ENCODE measurements around the gene IFITM1.
"Not testable (repeated sequence)": the region's sequence is repeated elsewhere in the genome, so short reads cannot be mapped to it uniquely, and the experiment has no call there.

Gene IFITM1

DNA sequence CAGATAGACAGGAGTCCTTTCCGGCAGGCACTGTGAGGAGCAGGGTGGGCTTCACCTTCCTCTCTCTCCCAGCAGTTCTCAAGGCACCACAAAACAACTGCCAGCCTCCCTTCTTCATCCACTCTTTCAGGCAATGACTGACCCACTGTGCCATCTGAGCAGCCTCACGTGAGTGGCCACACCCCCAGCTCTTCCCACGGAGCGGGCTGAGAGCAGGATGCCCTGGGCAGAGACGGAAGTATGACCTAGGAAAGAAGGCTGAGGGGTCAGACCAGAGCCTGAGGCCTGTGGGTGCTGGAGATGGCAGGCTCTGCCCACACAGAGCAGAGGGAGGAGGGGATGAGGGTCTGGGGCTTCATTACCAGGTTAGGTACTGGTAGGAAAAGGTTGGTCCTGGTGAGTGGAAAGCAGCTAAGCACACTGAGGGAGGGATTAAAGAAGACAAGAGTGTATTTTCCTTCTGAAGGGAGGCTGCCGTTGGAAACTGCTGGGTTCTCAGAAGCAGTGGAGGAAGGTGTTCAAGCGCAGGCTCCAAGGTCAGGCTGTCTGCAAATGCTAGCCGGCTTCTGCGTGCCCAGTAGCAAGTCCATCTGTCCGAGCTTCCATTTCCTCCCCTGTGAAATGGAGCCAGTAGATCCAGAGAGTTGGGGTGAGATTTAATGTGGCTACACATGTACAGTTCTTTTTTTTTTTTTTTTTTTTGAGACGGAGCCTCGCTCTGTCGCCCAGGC, 31.0 kb upstream of the IFITM1 start:
- no peak for DNase-seq (ENCODE audit: low read depth)

DNA sequence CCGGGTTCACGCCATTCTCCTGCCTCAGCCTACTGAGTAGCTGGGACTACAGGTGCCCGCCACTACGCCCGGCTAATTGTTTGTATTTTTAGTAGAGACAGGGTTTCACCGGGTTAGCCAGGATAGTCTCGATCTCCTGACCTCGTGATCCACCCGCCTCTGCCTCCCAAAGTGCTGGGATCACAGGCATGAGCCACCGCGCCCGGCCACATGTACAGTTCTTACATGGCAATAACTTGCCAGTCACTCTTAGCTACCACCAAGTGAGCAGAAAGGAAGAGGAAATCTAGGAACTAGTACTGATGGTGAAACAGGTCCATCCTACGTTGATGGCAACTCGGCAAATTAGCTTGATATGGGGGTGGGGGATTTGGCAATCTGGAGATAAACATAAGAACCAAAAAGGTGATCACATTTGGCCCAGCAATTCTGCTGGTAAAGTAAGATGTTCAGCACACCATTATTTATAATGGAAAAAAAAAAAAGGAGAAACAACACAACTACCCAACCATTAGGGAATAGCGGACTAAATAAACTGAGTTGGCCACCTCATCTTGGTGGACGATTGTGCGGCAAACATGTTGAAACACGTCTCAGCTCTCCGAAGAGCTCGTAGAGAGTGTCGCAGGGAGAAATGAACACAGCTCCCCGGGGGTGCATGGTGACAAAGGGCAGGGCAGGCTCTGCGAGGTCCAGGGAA, 30.3 kb upstream of the IFITM1 start:
- DNase-seq (ENCODE audit: low read depth) = no peak

DNA sequence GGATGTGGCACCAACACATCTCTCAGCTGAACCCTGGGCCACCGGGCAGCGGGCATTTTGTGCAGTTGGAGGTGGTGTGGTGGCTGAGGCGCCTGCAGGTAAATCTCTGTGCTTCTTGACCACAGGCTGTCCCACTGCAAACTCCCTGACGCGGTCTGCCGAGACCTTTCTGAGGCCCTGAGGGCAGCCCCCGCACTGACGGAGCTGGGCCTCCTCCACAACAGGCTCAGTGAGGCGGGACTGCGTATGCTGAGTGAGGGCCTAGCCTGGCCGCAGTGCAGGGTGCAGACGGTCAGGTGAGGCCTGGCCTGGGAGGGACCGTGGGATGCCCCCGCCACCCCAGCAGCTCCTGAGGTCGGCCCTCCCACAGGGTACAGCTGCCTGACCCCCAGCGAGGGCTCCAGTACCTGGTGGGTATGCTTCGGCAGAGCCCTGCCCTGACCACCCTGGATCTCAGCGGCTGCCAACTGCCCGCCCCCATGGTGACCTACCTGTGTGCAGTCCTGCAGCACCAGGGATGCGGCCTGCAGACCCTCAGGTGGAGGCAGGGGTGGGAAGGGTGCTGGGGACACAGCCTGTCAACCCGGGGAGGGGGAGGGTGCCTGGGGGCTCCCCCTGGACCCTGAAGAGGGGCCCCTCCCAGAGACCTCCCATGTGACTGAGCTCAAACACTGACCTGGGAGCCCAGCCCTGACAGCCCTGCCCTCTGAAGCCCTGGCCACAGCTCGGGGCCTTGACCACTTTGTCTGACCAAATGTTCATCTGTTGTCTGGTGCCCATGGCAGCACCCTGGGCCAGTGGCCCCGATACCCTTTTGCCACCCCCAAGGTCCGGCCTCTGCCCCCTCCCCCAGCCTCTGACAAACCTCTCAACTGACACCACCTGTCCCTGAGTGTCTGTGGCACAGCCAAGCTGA, 29.5 kb upstream of the IFITM1 start:
- DNase-seq (ENCODE audit: low read depth) = no peak

DNA sequence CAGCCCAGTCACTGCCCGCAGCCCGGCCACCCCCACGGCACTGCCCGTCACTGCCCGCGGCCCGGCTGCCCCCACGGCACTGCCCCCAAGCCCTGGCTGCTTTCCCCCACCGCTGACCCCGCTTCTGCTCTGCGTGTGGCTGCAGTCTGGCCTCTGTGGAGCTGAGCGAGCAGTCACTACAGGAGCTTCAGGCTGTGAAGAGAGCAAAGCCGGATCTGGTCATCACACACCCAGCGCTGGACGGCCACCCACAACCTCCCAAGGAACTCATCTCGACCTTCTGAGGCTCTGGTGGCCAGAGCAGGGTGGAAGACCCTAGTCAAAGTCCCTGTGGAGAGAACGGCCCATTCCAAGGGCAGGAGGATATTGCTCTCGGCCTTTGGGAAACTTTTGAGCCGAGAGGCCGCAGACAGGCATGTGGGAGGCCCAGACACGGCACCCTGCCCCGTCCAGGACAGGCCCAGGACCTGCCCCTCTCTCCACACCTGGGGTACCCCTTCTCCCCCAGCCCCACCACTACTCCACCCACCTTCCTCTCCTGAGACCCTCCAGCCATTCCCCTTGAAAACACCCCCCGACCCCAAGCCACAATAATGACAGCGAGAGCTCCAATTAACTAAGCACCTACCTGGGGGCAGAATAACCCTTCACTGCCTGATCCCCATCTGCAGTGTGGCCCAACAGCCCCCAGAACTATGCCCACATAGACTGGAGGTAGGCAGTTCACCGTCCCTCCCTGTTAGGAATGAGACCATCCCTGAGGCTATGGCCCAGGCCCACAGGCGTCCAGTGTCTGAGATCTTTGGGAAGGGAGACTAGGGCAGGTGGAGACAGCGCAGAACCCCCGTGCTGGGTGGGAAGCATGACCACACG, 28.6 kb upstream of the IFITM1 start:
- DNase-seq (ENCODE audit: low read depth) = no peak

DNA sequence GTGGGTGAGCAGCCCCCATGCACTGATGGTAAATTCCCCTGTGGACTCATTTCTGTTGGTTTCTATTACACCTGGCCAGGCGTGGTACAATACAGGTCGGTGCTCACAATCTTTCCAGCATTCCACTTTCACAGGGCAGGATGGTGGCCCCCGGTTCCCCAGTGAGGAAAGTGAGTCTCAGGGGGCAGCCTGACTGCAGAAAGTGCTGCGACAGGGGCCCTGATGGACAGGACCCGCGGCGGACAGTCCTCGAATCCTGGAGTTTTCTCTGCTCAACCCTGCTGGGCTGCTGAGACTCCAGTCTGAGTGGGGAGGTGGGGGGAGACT, 28.0 kb upstream of the IFITM1 start:
- no peak for DNase-seq (ENCODE audit: low read depth)

DNA sequence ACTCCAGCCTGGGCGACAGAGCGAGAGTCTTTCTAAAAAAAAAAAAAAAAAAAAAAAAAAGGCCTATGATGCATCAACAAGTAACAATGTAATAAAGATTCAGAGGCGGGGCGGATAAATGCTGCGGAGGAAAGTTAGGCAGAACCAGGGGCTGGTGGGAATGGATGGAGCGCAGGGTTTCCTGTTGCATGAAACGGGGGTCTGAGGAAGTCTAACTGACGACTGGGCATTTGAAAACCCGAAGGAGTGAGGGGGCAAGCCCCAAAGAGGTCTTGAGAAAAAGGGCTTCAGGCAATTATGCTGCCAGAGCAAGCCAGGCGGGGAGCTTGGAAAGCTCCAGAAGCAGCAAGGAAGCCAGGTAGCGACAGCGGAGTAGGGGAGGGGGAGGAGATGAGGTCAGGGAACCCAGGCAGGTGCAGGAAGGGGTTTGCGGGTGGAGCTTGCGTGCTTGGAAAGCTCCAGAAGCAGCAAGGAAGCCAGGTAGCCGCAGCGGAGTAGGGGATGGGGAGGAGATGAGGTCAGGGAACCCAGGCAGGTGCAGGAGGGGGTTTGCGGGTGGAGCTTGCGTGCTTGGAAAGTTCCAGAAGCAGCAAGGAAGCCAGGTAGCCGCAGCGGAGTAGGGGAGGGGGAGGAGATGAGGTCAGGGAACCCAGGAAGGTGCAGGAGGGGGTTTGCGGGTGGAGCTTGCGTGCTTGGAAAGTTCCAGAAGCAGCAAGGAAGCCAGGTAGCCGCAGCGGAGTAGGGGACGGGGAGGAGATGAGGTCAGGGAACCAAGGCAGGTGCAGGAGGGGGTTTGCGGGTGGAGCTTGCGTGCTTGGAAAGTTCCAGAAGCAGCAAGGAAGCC, 26.6 kb upstream of the IFITM1 start:
- DNase-seq (ENCODE audit: low read depth) = not testable (repeated sequence)

DNA sequence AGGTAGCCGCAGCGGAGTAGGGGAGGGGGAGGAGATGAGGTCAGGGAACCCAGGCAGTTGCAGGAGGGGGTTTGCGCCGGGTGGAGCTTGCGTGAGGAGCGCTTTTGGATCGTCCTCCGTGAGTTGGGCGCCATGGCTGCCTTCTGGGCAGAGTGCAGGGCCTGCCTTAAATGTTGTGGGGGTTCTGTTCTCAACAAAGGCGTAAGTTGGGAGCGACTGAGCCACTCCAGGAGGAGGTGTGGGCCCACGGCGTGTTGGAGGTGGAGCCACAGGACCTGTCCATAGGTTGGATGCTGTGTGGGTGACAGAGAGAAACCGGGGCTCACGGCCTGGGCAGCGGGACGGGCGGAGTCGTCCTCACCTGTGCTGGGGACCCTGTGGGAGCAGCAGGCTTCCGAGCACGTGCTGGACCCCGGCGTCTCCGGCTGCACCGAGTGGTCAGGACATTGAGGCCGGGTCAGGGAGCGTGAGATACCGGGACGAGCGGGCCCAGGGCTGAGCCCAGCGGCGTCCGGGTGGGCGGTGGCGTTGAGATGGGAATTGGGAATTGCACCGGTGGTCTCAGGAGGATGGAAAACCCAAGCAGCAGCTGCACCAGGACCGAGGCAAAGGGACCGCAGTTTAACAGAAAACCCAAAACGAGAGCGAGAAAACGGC, 25.9 kb upstream of the IFITM1 start:
- DNase-seq (ENCODE audit: low read depth) = no peak

DNA sequence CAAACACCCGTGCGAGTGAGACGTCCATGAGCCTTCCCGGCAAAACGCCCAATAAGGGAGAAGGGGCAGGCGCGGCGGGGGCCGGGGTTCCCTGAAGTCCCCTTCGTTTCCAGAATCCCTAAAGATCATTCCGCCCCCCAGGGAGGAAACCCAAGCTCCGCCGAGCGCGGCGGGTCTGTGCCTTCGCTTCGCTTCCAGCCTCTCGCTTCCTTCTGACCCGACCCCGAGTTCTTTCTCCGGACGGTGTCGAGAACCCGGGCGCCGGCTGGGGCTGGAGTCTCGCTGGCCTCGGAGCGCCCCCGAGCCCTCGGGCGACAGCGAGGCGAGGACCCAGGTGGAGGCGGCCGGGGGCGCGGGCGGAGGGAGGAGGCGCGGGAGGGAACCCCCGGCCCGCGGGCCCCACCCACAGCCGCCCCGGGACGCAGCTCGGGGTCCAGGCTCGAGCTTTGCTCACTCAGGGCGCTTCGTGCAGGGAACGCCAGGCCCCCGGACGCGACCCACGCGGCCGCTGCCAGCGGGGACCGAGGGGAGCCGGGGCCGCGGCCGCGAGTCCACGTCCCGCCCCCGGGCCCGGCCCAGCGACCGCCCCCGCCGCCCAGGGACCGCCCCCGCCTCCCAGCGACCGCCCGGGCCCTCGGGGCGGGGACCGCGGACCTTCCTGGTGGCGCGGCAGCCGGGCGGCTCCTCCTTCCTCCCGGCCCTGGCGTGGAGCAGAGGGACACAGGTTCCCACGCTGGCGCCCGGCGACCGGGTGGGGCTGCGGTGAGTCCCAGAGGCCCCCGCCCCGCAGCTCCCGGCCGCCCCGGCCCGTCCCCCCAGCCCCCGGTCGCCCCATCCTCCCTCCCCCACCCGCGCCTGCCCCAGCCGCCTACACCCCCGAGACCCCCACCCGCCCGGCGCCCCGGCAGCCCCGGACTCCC, 25.1 kb upstream of the IFITM1 start, which contains the start of gene PGGHG:
Gene PGGHG, plus strand, starts transcription at position 649 of the 920 bp plus-strand sequence. CDS start 691 bp downstream, outside the sequence.
- no peak for DNase-seq (ENCODE audit: low read depth)

DNA sequence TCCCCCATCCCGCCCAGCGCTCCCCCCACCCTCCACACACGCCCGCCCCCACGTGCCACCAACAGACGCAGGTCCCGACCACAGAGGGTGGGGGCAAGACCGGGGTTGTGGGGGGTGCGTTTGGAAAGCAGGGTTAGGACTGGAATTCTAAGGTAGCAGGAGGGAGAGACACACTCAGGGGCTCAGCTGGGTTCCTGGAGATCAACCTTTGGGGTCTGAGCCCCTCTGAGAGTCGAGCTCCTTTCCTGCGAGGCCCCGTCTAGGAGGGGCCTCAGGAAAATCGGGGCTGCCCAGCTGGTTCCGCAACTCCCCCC, 24.5 kb upstream of the IFITM1 start:
- no peak for DNase-seq (ENCODE audit: low read depth)

DNA sequence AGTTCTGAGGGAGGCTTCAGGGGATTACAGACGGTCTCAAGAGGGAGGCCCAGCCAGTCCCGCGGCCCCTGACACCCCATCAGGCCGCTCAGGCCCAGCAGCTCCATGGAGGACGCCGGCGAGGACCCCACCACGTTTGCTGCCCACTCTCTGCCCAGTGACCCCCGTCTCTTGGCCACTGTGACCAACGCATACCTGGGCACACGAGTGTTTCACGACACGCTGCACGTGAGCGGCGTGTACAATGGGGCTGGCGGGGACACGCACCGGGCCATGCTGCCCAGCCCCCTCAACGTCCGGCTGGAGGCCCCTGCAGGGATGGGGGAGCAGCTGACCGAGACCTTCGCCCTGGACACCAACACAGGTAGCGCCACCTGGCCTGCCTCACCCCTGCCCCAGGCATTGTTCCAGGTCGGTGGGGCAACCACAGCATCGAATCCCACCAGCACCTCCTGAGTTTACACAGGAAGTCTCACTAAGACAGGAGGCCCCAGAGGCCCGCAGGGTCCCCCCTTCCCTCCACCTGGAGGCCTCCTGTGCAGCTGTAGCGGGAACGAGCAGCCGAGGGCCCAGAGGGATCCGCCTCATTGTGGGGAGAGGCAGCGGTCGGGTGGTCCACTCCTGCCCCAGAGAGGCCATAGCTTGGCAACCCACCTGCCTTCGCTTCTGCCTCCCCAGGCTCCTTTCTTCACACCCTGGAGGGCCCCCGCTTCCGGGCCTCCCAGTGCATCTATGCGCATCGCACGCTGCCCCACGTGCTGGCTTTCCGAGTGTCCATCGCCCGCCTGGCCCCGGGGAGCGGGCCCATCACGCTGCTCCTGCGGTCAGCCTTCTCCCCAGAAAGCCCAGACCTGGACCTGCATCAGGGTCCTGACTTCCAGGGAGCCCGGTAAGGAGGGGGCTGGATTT, 23.9 kb upstream of the IFITM1 start:
- no peak for DNase-seq (ENCODE audit: low read depth)

DNA sequence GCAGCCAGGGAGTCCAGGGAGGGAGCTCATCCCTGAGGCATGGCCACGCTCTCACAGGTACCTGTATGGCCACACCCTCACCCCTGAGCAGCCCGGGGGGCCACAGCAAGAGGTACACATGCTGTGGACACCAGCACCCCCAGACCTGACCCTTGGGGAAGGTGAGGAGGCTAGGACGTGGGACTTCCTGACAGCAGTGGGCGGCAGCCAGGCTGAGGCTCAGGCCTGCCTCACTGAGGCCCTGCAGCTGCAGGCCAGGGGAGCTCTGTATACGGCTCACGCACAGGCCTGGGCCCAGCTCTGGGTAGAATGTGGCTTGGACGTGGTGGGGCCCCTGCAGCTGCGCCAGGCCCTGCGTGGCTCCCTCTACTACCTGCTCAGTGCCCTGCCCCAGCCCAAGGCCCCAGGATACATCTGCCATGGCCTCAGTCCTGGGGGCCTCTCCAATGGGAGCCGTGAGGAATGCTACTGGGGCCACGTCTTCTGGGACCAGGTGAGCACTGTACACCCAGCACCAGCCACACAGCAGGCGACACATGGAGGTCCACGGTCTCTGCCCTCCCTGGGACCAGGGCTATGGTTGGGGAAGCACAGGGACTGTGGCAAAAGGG, 23.1 kb upstream of the IFITM1 start:
- no peak for DNase-seq (ENCODE audit: low read depth)

DNA sequence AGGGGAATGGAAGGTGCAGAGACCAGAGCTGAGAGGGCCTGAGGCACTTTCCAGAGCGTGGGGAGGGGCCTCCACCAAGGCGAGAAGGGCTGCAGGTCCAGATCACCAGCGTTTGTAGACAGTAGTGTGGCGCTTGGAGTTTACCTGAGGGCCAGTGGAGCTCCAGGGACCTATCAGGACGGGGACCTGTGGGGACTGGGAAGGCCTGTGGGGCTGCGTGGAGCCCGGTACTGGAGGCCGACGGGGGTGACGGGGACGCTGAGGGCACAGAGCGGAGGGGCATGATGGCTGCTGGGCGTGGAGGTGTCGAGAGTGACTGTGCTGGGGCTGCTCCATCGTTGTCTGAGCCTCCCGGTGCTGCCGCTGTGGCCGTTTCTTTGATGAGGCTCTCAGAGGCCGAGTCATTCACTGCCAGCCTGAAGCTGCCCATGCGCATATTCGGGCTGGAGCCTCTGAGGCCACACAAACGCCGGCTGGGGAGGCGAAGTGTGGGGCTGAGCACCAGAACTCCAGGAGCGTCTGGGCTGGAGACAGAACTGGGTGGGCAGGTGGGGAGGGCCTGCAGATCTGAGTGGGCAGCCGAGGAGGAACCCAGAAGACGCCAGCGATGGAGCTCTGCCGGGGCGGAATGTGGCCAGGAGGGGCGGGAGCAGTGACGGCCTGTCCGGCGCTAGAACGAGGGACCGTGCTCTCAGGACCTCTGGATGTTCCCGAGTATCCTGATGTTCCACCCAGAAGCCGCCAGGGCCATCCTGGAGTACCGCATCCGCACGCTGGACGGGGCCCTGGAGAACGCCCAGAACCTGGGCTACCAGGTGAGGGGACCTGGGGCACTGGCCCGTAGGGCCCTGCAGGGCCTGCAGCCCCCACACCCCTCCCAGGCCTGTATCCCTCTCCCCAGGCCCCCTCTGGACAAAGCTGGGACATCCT, 22.3 kb upstream of the IFITM1 start:
- no peak for DNase-seq (ENCODE audit: low read depth)

DNA sequence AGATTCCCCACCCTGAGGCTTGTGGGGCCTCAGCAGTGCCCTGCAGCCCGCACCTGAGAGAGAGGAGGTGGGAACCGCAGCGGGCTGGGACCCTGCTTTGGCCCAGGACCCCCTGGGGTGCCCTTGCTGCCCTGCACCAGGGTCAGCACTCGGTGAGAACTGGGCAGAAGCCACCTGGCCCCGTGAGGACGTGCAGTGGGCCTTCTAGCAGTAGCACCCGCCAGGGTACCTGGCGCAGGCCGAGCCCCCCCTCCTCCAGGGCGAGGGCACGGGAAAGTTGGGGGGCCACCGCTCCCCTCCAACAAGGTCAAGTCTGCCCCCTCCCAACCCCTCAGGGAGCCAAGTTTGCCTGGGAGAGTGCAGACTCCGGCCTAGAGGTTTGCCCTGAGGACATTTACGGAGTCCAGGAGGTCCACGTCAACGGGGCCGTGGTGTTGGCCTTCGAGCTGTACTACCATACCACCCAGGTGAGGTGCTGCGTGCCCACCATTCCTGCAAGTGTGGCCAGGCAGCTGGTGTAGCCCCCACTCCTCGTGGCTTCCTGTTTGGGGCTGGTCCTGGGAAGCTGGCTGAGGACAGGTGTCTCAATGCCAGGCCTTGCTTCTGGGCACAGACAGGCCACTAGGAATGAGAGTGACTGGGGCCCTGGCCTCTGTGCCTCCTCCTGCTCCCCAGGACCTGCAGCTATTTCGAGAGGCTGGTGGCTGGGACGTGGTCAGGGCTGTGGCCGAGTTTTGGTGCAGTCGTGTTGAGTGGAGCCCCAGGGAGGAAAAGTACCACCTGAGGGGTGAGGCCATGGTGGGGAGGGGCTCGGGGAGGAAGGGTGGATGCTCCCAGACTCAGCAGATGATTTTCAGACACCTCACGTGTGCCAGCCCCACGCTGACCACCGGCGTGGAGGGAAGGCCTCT, 21.4 kb upstream of the IFITM1 start:
- DNase-seq (ENCODE audit: low read depth) = no peak

DNA sequence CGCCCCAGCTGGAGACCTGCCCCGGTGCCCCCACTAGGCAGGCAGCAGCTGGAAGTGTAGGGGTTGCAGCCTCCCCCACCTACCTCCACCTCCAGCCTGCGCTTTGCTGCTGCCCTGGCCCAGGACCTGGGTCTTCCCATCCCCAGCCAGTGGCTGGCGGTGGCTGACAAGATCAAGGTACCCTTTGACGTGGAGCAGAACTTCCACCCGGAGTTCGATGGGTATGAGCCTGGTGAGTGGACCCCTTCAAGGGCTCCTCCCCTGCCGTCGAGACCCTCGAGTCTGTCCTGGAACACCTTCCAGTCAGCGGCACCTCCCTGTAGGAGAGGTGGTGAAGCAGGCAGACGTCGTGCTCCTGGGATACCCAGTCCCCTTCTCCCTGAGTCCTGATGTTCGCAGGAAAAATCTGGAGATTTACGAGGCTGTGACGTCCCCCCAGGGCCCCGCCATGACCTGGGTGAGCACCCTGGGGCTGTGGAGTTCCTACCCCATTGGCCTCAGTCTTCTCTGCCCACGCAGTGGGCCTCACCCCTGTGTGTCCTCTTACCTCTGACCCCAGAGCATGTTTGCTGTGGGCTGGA, 20.5 kb upstream of the IFITM1 start:
- no peak for DNase-seq (ENCODE audit: low read depth)
